ENCODE results near the gene CIB4.

GRCh38 chr2:26675651-26676255, 34.6 kb upstream of the CIB4 start:
- no peak for TF ChIP-seq CTCF (IDR thresholded peaks at IDR 0.05; ENCODE audit: borderline replicate concordance, extremely low read depth, low read length, poor library complexity, severe bottlenecking)
- no peak for TF ChIP-seq EZH2 (IDR thresholded peaks at IDR 0.05; ENCODE audit: borderline replicate concordance, low read depth, low read length, severe bottlenecking)

Measured in DND-41 (cell line).